Measurements from ENCODE around the gene NFKB1. TPM values are rescaled to one million over a fixed set of nuclear protein-coding genes. Genes with fewer than 3 reads are reported as not detected.

The NFKB1 gene
- total RNA-seq, 6 experiments from 2014 or later = 21.7 to 31.3 (median 27.5) TPM

DNA sequence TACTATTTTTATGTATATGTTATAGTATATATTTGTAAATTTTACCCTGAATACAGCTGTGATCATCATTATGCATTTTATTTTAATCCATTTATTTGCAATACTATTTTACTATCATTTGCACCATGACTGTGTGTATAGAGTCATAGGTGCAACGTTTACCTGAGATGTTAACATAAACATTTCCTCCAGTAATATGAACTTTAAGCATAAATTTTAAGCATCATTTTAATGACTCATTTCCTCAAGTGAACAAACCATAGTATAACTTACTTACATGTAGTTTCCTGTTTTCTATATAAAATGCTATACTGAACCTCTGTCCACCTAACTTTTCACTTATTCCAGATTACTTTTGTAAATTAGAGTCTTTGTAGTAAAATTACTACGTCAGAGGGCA is 92.8 kb downstream of the NFKB1 start:
- peaks cover 53% of the 10 kb centered on the region for H3K36me3 Mint-ChIP-seq (ENCODE audit: low read depth)

DNA sequence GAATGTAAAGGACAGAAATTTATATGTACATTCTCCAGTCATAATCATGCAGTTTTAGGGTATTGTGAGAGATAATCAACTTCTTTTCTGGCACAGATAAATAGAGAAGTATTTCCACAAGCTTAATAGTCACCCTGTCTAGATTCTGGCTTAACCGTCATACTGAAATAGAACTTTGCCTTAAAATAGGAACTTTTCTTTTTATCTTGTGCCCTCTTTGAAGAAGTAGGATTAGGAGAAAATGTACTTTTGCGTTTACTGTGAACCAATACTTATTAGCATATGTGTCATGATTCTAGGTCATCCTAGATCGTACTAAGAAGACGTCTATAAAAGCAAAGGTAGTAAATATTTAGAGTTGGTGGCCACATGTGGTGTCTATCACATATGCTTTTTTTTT is 95.4 kb downstream of the NFKB1 start:
- DNase-seq = no peak
- Mint-ChIP-seq H3K4me3 (no peak overlapping the region), H3K36me3 (ENCODE audit: low read depth) (peaks cover 42% of the 10 kb centered on the region)

More for the DNA sequence above, 92.8 kb downstream of the NFKB1 start:
- no peak overlapping the region for H3K27ac Mint-ChIP-seq
- H3K9me3 Mint-ChIP-seq = no peaks in the 10 kb centered on the region
- no peak overlapping the region for H3K4me3 Mint-ChIP-seq
- TF ChIP-seq, protein P1, sequence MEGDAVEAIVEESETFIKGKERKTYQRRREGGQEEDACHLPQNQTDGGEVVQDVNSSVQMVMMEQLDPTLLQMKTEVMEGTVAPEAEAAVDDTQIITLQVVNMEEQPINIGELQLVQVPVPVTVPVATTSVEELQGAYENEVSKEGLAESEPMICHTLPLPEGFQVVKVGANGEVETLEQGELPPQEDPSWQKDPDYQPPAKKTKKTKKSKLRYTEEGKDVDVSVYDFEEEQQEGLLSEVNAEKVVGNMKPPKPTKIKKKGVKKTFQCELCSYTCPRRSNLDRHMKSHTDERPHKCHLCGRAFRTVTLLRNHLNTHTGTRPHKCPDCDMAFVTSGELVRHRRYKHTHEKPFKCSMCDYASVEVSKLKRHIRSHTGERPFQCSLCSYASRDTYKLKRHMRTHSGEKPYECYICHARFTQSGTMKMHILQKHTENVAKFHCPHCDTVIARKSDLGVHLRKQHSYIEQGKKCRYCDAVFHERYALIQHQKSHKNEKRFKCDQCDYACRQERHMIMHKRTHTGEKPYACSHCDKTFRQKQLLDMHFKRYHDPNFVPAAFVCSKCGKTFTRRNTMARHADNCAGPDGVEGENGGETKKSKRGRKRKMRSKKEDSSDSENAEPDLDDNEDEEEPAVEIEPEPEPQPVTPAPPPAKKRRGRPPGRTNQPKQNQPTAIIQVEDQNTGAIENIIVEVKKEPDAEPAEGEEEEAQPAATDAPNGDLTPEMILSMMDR (IDR thresholded peaks at IDR 0.05) = no peak
- H3K4me1 Mint-ChIP-seq (ENCODE audit: low read depth) = peaks cover 25% of the 10 kb centered on the region
- H3K27me3 Mint-ChIP-seq (ENCODE audit: insufficient read depth) = no peaks in the 10 kb centered on the region
- DNase-seq = no peak

DNA sequence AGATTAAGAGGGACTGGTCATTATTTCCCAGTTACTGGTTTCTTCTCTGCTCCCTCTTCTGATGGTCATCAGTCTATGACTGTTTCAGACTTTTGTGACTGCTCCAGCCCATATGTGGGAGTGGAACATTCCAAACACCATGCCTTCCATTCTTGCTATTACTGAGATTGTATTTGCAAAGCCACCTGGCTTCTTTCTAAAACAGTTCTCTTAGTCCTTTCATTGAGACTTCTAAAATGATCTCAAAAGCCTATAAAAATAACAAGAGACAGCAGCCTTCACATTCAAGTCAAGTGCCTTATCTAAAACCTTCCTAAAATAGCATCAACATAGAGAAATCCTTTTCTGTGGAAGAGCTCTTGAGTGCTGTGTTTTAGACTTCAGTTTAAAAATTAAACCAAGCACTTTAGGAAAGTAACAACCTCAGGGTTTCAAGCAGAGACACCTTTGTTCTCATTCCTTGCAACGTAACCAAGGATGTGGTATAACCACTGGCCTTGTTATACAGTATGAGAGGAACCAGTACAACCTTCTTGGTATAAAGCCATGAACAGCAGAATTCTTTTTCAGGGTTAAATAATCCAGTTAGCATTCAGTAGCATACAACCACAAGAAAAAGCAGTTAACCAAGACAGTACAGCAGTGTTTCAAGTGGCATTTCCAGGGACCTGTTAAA is 97.1 kb downstream of the NFKB1 start:
- peaks cover 33% of the 10 kb centered on the region for H3K4me1 Mint-ChIP-seq (ENCODE audit: low read depth)
- H3K27ac Mint-ChIP-seq = peak overlapping the region; percentile 49; the same call in 1 of the 2 replicates
- no peaks in the 10 kb centered on the region for H3K27me3 Mint-ChIP-seq (ENCODE audit: insufficient read depth)
- TF ChIP-seq, protein P1 (IDR thresholded peaks at IDR 0.05) = no peak
- no peaks in the 10 kb centered on the region for H3K9me3 Mint-ChIP-seq
- peaks cover 48% of the 10 kb centered on the region for H3K36me3 Mint-ChIP-seq (ENCODE audit: low read depth)
- peak; percentile 16 for DNase-seq
- H3K4me3 Mint-ChIP-seq = no peak overlapping the region

More for the DNA sequence above, 95.4 kb downstream of the NFKB1 start:
- no peak overlapping the region for H3K27ac Mint-ChIP-seq
- H3K4me1 Mint-ChIP-seq (ENCODE audit: low read depth) = peaks cover 29% of the 10 kb centered on the region
- H3K9me3 Mint-ChIP-seq = no peaks in the 10 kb centered on the region
- TF ChIP-seq, protein P1 (IDR thresholded peaks at IDR 0.05) = no peak
- H3K27me3 Mint-ChIP-seq (ENCODE audit: insufficient read depth) = no peaks in the 10 kb centered on the region

DNA sequence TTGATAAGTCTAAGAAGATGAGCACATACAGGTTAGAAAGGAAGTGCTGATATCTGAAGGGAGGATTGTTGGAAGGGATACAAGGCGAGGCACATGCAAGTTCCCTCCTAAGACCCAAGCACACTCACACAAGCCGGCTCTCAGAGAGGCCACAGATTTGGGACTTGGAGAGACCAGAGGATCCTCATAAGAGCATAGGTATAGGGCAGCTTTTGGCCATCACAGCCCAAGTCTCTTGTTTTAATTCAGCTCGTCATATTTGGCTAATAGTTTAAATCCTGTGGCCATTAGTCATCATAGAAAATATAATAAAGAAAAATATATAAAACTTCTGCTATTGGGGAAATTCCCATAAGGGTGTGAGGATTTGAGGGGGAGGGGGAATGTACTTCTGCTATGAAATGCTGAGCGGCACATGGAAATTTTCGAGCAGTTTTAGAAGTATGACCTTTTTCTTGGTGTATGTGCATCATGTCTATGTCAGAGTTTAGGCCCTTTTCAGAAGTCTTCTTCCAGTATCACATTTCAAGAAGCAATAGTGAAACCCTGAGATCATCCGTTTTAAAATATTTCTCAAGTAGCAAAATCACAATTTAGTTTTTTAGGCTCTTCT is 97.7 kb downstream of the NFKB1 start:
- H3K36me3 Mint-ChIP-seq (ENCODE audit: low read depth) = peaks cover 48% of the 10 kb centered on the region
- no peak overlapping the region for H3K4me3 Mint-ChIP-seq
- H3K4me1 Mint-ChIP-seq (ENCODE audit: low read depth) = peaks cover 32% of the 10 kb centered on the region
- H3K9me3 Mint-ChIP-seq = no peaks in the 10 kb centered on the region
- no peaks in the 10 kb centered on the region for H3K27me3 Mint-ChIP-seq (ENCODE audit: insufficient read depth)
- TF ChIP-seq, protein P1 (IDR thresholded peaks at IDR 0.05) = no peak
- peak overlapping the region; percentile 49; the same call in 1 of the 2 replicates for H3K27ac Mint-ChIP-seq
- DNase-seq = no peak

DNA sequence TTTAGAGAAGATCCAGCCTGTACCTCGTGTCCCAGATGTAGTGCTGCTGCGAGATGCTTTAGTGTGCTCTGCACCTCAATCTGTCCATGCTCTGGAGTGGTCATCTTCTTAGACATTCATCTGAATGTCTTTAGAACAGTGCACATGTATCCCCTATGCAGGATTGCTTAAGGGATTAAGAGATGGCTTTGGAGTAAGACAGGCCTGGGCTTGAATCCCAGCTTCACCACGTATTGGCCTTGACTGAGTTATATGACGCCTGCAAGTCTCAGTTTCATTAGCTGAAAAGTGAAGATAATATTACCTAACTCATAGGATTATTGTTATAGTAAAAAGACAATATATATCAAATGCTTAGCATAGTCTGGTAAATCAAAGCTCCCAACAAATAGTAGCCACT is 98.3 kb downstream of the NFKB1 start:
- peaks cover 48% of the 10 kb centered on the region for H3K36me3 Mint-ChIP-seq (ENCODE audit: low read depth)
- no peak for DNase-seq
- H3K9me3 Mint-ChIP-seq = no peaks in the 10 kb centered on the region
- no peaks in the 10 kb centered on the region for H3K27me3 Mint-ChIP-seq (ENCODE audit: insufficient read depth)
- H3K4me3 Mint-ChIP-seq = no peak overlapping the region
- no peak overlapping the region for H3K27ac Mint-ChIP-seq
- TF ChIP-seq, protein P1 (IDR thresholded peaks at IDR 0.05) = no peak
- H3K4me1 Mint-ChIP-seq (ENCODE audit: low read depth) = peaks cover 26% of the 10 kb centered on the region

Data from HFFc6 (cell line).